Loucy (cell line): ENCODE results near the gene ALDH18A1.

Experiments used
- H2AFZ ChIP-seq: fragments of 200-600 bp; sonication (generic); 2 replicates; pipeline ENCODE4 v1.6.0; 2016; ENCODE audit warnings: antibody characterized with exemption, mild to moderate bottlenecking, low read length, moderate library complexity
- H3F3A ChIP-seq: fragments of 200-600 bp; 2 replicates; pipeline ENCODE4 v1.6.0; 2016; ENCODE audit warnings: antibody characterized with exemption, low read depth, mild to moderate bottlenecking
- H3K27me3 ChIP-seq: fragments of 200-600 bp; sonication (generic); 2 replicates; pipeline ENCODE4 v1.6.1; 2014; ENCODE audit warnings: low read length, mild to moderate bottlenecking; ENCODE audit not compliant: insufficient read depth, poor library complexity, severe bottlenecking
- H3K36me3 ChIP-seq: fragments of 200-600 bp; sonication (generic); 2 replicates; pipeline ENCODE4 v1.6.1; 2016; ENCODE audit warnings: low read length; ENCODE audit not compliant: insufficient read depth
- H3K4me1 ChIP-seq: fragments of 200-600 bp; sonication (generic); 2 replicates; pipeline ENCODE4 v1.5.1; 2014; ENCODE audit warnings: low read length, mild to moderate bottlenecking; ENCODE audit not compliant: insufficient read depth, poor library complexity, severe bottlenecking
- H3K4me2 ChIP-seq: fragments of 200-600 bp; sonication (generic); 2 replicates; pipeline ENCODE4 v1.6.0; 2014; ENCODE audit warnings: antibody characterized with exemption, low read length, low read depth, mild to moderate bottlenecking; ENCODE audit not compliant: poor library complexity, severe bottlenecking
- H3K4me3 ChIP-seq: fragments of 200-600 bp; sonication (generic); 2 replicates; pipeline ENCODE4 v1.5.1; 2014; ENCODE audit warnings: low read length, mild to moderate bottlenecking, mixed read lengths; ENCODE audit not compliant: poor library complexity, severe bottlenecking
- H3K79me2 ChIP-seq: fragments of 200-600 bp; sonication (generic); 2 replicates; pipeline ENCODE4 v1.6.1; 2014; ENCODE audit warnings: low read length; ENCODE audit not compliant: insufficient read depth
- H3K9ac ChIP-seq: fragments of 200-600 bp; sonication (generic); 2 replicates; pipeline ENCODE4 v1.6.0; 2014; ENCODE audit warnings: mild to moderate bottlenecking, low read depth, low read length, moderate library complexity; ENCODE audit not compliant: poor library complexity, severe bottlenecking
- H3K9me2 ChIP-seq: fragments of 200-600 bp; sonication (generic); replicated peaks from 2 replicates; pipeline ENCODE4 v1.6.1; 2016; ENCODE audit warnings: low read depth, low read length, mixed read lengths
- H3K9me3 ChIP-seq: fragments of 200-600 bp; sonication (generic); 2 replicates; pipeline ENCODE4 v1.6.1; 2014; ENCODE audit warnings: mild to moderate bottlenecking, antibody characterized with exemption, low read length, low read depth; ENCODE audit not compliant: insufficient read depth
- H4K20me1 ChIP-seq: fragments of 200-600 bp; sonication (generic); 2 replicates; pipeline ENCODE4 v1.6.0; 2014; ENCODE audit warnings: antibody characterized with exemption, low read length, mild to moderate bottlenecking; ENCODE audit not compliant: insufficient read depth, poor library complexity, severe bottlenecking
- EZH2phosphoT487 ChIP-seq: fragments of 200-600 bp; IDR thresholded peaks from 2 replicates; pipeline ENCODE4 v1.6.1; 2018; ENCODE audit warnings: antibody characterized with exemption, mild to moderate bottlenecking, moderate library complexity, borderline replicate concordance
- TF ChIP-seq, protein P1 (sequence below): fragments of 200-600 bp; sonication (generic); conservative IDR thresholded peaks from 2 replicates; pipeline ENCODE4 v1.5.1; 2014; ENCODE audit warnings: mild to moderate bottlenecking, antibody characterized with exemption, low read length

Gene ALDH18A1

GRCh38 chr10:95560278-95561176, 96.0 kb downstream of the ALDH18A1 start:
- peak overlapping the region; percentile 81 for H3K4me3 ChIP-seq
- H3K4me1 ChIP-seq, result no peaks in the 10 kb centered on the region
- no peaks in the 10 kb centered on the region for H3K27me3 ChIP-seq
- H4K20me1 ChIP-seq, result no peaks in the 10 kb centered on the region
- H3F3A ChIP-seq, result no peaks in the 10 kb centered on the region
- peak overlapping the region; percentile 83 for H2AFZ ChIP-seq
- H3K9me3 ChIP-seq, result no peaks in the 10 kb centered on the region
- peak overlapping the region; percentile 84 for H3K4me2 ChIP-seq
- no peaks in the 10 kb centered on the region for H3K79me2 ChIP-seq
- H3K36me3 ChIP-seq, result no peaks in the 10 kb centered on the region
- no peak for TF ChIP-seq EZH2phosphoT487
- peak overlapping the region; percentile 69 for H3K9ac ChIP-seq
- H3K9me2 ChIP-seq, result no peaks in the 10 kb centered on the region

GRCh38 chr10:95559896-95560277, 96.6 kb downstream of the ALDH18A1 start:
- Histone ChIP-seq H3K9me2 (no peaks in the 10 kb centered on the region), H2AFZ (no peak overlapping the region), H3K4me3 (peak overlapping the region; percentile 81), H3K4me2 (peak overlapping the region; percentile 84), H3F3A (no peaks in the 10 kb centered on the region), H3K9me3 (no peaks in the 10 kb centered on the region), H3K27me3 (no peaks in the 10 kb centered on the region), H3K4me1 (no peaks in the 10 kb centered on the region), H3K36me3 (no peaks in the 10 kb centered on the region), H3K79me2 (no peaks in the 10 kb centered on the region), H3K9ac (no peak overlapping the region), H4K20me1 (no peaks in the 10 kb centered on the region)
- TF ChIP-seq, protein P1, sequence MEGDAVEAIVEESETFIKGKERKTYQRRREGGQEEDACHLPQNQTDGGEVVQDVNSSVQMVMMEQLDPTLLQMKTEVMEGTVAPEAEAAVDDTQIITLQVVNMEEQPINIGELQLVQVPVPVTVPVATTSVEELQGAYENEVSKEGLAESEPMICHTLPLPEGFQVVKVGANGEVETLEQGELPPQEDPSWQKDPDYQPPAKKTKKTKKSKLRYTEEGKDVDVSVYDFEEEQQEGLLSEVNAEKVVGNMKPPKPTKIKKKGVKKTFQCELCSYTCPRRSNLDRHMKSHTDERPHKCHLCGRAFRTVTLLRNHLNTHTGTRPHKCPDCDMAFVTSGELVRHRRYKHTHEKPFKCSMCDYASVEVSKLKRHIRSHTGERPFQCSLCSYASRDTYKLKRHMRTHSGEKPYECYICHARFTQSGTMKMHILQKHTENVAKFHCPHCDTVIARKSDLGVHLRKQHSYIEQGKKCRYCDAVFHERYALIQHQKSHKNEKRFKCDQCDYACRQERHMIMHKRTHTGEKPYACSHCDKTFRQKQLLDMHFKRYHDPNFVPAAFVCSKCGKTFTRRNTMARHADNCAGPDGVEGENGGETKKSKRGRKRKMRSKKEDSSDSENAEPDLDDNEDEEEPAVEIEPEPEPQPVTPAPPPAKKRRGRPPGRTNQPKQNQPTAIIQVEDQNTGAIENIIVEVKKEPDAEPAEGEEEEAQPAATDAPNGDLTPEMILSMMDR, result no peak
- TF ChIP-seq EZH2phosphoT487, result no peak

DNA sequence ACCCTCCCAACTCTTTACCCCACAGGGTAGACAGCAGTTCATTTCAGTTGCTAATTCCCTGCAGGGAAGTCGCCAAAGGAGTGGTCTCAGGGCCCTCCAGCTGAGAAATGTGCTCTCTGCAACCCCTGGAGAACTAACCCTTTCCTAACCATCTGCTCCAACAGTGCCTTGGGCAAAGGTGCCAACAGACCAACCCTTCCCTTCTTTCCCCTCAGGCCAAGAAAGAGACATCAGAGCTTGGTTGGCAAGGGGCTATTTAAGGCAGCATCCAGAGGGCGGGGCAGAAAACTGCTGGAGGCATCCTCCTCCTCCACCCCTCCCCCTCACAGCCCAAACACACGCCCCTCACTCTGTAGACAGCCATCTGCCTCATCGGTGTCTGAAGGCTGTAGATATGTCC, 97.0 kb downstream of the ALDH18A1 start:
- Histone ChIP-seq H3K27me3 (no peaks in the 10 kb centered on the region), H3K4me3 (no peak overlapping the region), H3K79me2 (no peaks in the 10 kb centered on the region), H3K36me3 (no peaks in the 10 kb centered on the region), H3F3A (no peaks in the 10 kb centered on the region), H2AFZ (no peak overlapping the region), H3K9me2 (no peaks in the 10 kb centered on the region), H3K9me3 (no peaks in the 10 kb centered on the region), H3K4me2 (no peak overlapping the region), H3K9ac (no peak overlapping the region), H3K4me1 (no peaks in the 10 kb centered on the region), H4K20me1 (no peaks in the 10 kb centered on the region)
- TF ChIP-seq EZH2phosphoT487, result no peak
- TF ChIP-seq, protein P1, result no peak
